Measurements from ENCODE around the gene LPP. TPM values are rescaled to one million over a fixed set of nuclear protein-coding genes. Genes with fewer than 3 reads are reported as not detected.

The LPP gene
- polyA plus RNA-seq, 2 of the 4 experiments (the other 2 are of a cell fraction): 11.0 to 30.8 TPM

DNA sequence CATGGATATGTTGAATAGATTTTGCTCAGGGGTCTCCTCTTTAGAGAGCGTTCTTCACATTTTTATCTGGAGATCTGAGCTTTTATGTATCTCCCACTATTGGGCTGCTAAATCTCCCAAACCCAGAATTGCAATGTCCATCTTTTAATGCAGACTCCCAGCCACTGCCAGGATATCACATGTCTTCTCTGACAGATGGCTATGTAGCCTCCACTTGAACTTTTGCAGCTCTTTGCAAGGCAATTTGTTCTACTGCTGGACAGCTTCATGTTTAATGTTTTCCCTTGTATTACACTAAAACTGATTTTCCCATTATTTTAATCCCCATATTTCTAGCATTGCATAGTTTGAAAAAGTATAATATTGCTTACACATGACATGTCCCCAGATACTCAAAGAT lies 177.2 kb downstream of the LPP start:
- FAIRE-seq (no peak), DNase-seq (ENCODE audit: low read depth in 1 of 2, low spot score in 1 of 2) (no peak), ATAC-seq (no peak)
- ChIA-PET CTCF (no interaction called here), POLR2A (interaction anchor here (0.6 kb wide), 1 partner anchor 13 kb away, joined by 3 read pairs; no protein-coding TSS in a partner anchor)
- Histone ChIP-seq H3K27ac (no peak overlapping the region), H3K9me3 (no peaks in the 10 kb centered on the region), H3K4me1 (no peaks in the 10 kb centered on the region), H3K4me2 (no peak overlapping the region), H3K4me3 (no peak overlapping the region)
- WGBS (ENCODE audit: missing lambda C conversion rate): 100% methylated on average over 1 of the region's 1 CpG
- TF ChIP-seq ZFP36 (IDR thresholded peaks at IDR 0.05; ENCODE audit: borderline replicate concordance, partially characterized antibody): no peak

DNA sequence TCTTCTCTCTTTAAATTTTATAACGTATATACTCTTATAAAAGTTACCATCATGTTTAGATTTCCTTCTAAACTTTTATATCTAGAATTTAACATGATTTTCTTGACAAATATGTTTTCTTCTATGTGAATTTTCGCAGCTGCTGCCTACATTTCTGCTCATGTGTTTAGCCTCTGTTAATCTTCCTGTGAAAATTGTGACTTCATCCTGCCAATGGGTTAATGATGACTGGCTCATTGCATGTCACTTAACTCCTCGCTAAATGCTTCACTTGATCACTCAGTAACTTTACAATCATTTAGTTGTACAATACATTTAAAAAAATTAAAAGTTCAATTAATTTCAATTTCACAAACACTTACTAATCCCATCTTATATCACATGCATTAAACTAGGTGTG lies 178.1 kb downstream of the LPP start:
- WGBS (ENCODE audit: missing lambda C conversion rate): 93% methylated on average over 3 of the region's 3 CpGs
- ATAC-seq: no peak
- H3K4me3 ChIP-seq: no peak overlapping the region
- H3K4me2 ChIP-seq: no peak overlapping the region
- ChIA-PET CTCF (interaction anchor here (1.1 kb wide), 1 partner anchor 592 kb away, joined by 3 read pairs; no protein-coding TSS in a partner anchor), POLR2A (no interaction called here)
- no peak for TF ChIP-seq KDM1A (IDR thresholded peaks at IDR 0.05; ENCODE audit: low read depth)
- DNase-seq (ENCODE audit: low read depth in 1 of 2, low spot score in 1 of 2): no peak
- no peaks in the 10 kb centered on the region for H3K4me1 ChIP-seq
- no peak for FAIRE-seq
- H3K27ac ChIP-seq: no peak overlapping the region
- H3K9me3 ChIP-seq: no peaks in the 10 kb centered on the region

DNA sequence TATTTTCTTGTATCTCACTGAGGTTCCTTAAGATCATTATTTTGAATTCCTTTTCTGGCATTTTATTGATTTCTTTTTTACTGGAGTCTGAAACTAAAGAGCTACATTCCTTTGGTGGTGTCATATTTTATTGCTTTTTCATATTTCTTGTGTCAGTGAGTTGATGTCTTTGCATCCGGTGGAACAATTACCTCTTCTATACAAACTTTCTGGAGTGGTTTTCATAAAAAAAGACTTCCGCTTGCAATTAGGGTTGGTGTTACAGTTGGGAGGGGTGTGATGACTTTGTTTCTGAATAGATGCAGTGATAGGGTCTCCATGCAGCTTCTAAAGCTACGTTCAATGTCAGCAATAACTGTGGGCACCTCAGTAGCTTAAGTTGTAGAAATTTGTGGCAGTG lies 181.7 kb downstream of the LPP start:
- TF ChIP-seq HDAC2 (IDR thresholded peaks at IDR 0.05) (no peak), JUNB (IDR thresholded peaks at IDR 0.05) (no peak), FOSL2 (IDR thresholded peaks at IDR 0.05) (no peak), FOSL2 (CRISPR knock-in tag; IDR thresholded peaks at IDR 0.05) (no peak), ZNF302 (CRISPR knock-in tag; IDR thresholded peaks at IDR 0.05) (no peak), TFCP2L1 (CRISPR knock-in tag; IDR thresholded peaks at IDR 0.05) (no peak), POLR2AphosphoS2 (conservative IDR thresholded peaks at IDR 0.05; ENCODE audit: low read length) (no peak), NR3C1 (IDR thresholded peaks at IDR 0.05) (no peak), GATA3 (IDR thresholded peaks at IDR 0.05; ENCODE audit: borderline replicate concordance) (no peak), ZC3H11A (IDR thresholded peaks at IDR 0.05) (no peak), CBX2 (IDR thresholded peaks at IDR 0.05; ENCODE audit: borderline replicate concordance, low read depth) (no peak), CHD4 (IDR thresholded peaks at IDR 0.05; ENCODE audit: borderline replicate concordance) (no peak), ZFP36 (IDR thresholded peaks at IDR 0.05; ENCODE audit: borderline replicate concordance, partially characterized antibody) (no peak)
- TF ChIP-seq, protein P1, sequence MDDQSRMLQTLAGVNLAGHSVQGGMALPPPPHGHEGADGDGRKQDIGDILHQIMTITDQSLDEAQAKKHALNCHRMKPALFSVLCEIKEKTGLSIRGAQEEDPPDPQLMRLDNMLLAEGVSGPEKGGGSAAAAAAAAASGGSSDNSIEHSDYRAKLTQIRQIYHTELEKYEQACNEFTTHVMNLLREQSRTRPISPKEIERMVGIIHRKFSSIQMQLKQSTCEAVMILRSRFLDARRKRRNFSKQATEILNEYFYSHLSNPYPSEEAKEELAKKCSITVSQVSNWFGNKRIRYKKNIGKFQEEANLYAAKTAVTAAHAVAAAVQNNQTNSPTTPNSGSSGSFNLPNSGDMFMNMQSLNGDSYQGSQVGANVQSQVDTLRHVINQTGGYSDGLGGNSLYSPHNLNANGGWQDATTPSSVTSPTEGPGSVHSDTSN (IDR thresholded peaks at IDR 0.05): no peak
- TF ChIP-seq, protein P2, sequence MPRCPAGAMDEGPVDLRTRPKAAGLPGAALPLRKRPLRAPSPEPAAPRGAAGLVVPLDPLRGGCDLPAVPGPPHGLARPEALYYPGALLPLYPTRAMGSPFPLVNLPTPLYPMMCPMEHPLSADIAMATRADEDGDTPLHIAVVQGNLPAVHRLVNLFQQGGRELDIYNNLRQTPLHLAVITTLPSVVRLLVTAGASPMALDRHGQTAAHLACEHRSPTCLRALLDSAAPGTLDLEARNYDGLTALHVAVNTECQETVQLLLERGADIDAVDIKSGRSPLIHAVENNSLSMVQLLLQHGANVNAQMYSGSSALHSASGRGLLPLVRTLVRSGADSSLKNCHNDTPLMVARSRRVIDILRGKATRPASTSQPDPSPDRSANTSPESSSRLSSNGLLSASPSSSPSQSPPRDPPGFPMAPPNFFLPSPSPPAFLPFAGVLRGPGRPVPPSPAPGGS (IDR thresholded peaks at IDR 0.05): no peak
- ATAC-seq (no peak), FAIRE-seq (no peak), DNase-seq (ENCODE audit: low read depth in 1 of 2, low spot score in 1 of 2) (no peak)
- H3K27ac ChIP-seq: no peak overlapping the region
- CTCF ChIA-PET: interaction anchor here (1.5 kb wide), 1 partner anchor 595 kb away, joined by 5 read pairs; no protein-coding TSS in a partner anchor
- WGBS (ENCODE audit: missing lambda C conversion rate): 92% methylated on average over 3 of the region's 3 CpGs
- no peak overlapping the region for H3K4me3 ChIP-seq
- POLR2A ChIA-PET: no interaction called here
- no peak overlapping the region for H3K4me2 ChIP-seq
- H3K4me1 ChIP-seq: peaks cover 22% of the 10 kb centered on the region
- H3K9me3 ChIP-seq: no peaks in the 10 kb centered on the region

DNA sequence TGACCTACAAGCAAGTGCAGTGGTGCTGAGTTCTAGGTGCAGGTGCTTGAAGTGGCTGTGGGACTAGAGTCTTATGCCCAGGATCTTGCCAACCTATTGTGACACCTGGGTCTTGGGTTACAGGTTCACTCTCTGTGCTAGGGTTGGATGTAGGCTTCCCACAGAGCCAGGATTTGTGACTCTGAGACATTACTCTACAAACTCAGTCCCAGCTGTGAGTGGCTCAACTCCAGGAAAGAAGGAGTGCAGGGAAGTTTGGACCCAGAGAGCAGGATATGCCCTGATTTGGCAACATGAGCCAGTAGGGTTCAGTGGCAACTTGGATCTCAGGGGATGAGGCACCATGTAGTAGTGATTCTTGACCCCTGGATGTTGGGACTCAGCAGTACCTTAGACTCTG lies 182.2 kb downstream of the LPP start:
- Histone ChIP-seq H3K4me1 (peaks cover 27% of the 10 kb centered on the region), H3K4me3 (no peak overlapping the region), H3K4me2 (no peak overlapping the region), H3K27ac (no peak overlapping the region), H3K9me3 (no peaks in the 10 kb centered on the region)
- no peak for ATAC-seq
- ChIA-PET CTCF (interaction anchor here (1.4 to 1.5 kb wide), 2 partner anchors 11 to 595 kb away, joined by 3 to 5 read pairs; no protein-coding TSS in a partner anchor), POLR2A (no interaction called here)
- DNase-seq (ENCODE audit: low read depth in 1 of 2, low spot score in 1 of 2): no peak
- TF ChIP-seq JUNB (IDR thresholded peaks at IDR 0.05) (no peak), HOXB5 (CRISPR knock-in tag; IDR thresholded peaks at IDR 0.05) (no peak), EHMT2 (IDR thresholded peaks at IDR 0.05; ENCODE audit: low read depth) (no peak), SREBF2 (IDR thresholded peaks at IDR 0.05) (no peak)
- FAIRE-seq: no peak
